Psoas muscle (tissue), 8 donors: ENCODE measurements around the gene GK. TPM values are rescaled to one million over a fixed set of nuclear protein-coding genes. Genes with fewer than 3 reads are reported as not detected.

Source experiments
- ATAC-seq, 4 donors: fragments of 200-7000 bp; cut with Tn5 transposase; one replicate each; pipeline ENCODE4 v1.9.1; 2020; ENCODE audit warnings: moderate library complexity in 3 of 4, mild to moderate bottlenecking in 2 of 4
- DNase-seq, 2 donors: peaks; one replicate each; pipeline ENCODE4 v3.0.0-alpha.2; 2020
- H3K27ac ChIP-seq: fragments of 200-600 bp; one replicate; pipeline ENCODE4 v1.8.0; 2022
- H3K27me3 ChIP-seq, 3 donors: fragments of 200-600 bp in 1 of 3; one replicate each; pipeline versions ENCODE4 v1.6.1 to v1.8.0; 2013 to 2022; ENCODE audit warnings: low read length in 2 of 3, mild to moderate bottlenecking in 2 of 3, moderate library complexity in 1 of 3; ENCODE audit not compliant: insufficient read depth in 3 of 3
- H3K36me3 ChIP-seq, 2 donors: fragments of 200-600 bp in 1 of 2; one replicate each; pipeline versions ENCODE4 v1.6.1 to v1.8.0; 2013 to 2022; ENCODE audit warnings: low read depth in 1 of 2, mild to moderate bottlenecking in 1 of 2, moderate library complexity in 1 of 2; ENCODE audit not compliant: insufficient read depth in 1 of 2
- H3K4me1 ChIP-seq: fragments of 200-600 bp; one replicate; pipeline ENCODE4 v1.8.0; 2022
- H3K4me3 ChIP-seq: fragments of 200-600 bp; one replicate; pipeline ENCODE4 v1.8.0; 2022; ENCODE audit warnings: mild to moderate bottlenecking
- H3K9me3 ChIP-seq: fragments of 200-600 bp; one replicate; pipeline ENCODE4 v1.8.0; 2022
- WGBS, 3 donors: extraction: QIAGEN DNeasy Blood & Tissue Kit; methylation state at CpG; one replicate each; pipeline versions ENCODE4 v1.1.6 to v1.1.7; 2013; 5-methylcytosine and 5-hydroxymethylcytosine counted together
- intact Hi-C, 2 donors: fragments of 100-400 bp; cut with DNase I; formaldehyde crosslinking; loops; one replicate each; pipeline versions ENCODE4 v1.11.0 to v1.14.2; 2022
- polyA plus RNA-seq, 3 donors: library from polyadenylated mRNA; stranded (reverse); fragments of 200-250 nt; gene quantifications; one replicate each; pipeline ENCODE4 v1.2.3, GENCODE V29; 2013
- total RNA-seq, 4 donors: library from RNA; stranded (reverse); fragmentation: NEBNext Ultra II Directional in 2 of 4; extraction: Animal tissue kit (Norgen Biotek cat#: 25700) in 2 of 4; gene quantifications; one replicate each; pipeline versions ENCODE4 v1.2.1 to v1.2.4, GENCODE V29; 2021 to 2023
- TF ChIP-seq, protein P1 (sequence below): fragments of 200-600 bp; IDR thresholded peaks from one replicate; pipeline ENCODE4 v1.8.0; 2022; ENCODE audit warnings: antibody characterized with exemption
- donor health status: healthy with polysubstance abuse.
- donor health status: DM: no; HTN: no; CAD: no; lungs with moderate emphysema.
- donor health status: Bipolar disorder and iron deficiency.
- donor health status: healthy.
- donor health status: DM: yes; HTN: yes; CAD: no.
- donor health status: DM: no; HTN: no; CAD: no.
- donor health status: DM: no; HTN: no; CAD: no.
- donor health status: DM: yes; HTN: yes; CAD: no.

Gene GK
- total and polyA plus RNA-seq, 7 donors = 1.1 to 5.2 (median 4.2) TPM

DNA sequence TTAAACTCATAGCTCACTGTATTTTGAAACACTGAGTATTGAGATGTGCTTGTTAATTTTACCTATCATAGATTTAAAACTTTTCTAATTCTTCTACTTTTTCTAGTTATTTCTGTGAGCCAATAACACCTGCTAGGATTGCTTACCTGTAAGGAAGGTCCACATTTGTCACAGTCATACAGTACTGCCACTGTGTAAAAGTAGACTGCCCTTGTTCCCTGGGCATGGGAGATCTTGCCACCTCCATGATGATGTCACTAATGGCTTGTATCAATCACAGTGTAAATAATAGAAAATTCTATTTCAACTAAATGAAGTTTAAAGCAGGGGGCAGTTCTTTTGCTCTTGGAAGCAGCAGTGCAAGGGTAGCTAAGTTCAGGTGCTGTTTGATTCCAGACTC lies 35.9 kb downstream of the GK start:
- TF ChIP-seq, protein P1, sequence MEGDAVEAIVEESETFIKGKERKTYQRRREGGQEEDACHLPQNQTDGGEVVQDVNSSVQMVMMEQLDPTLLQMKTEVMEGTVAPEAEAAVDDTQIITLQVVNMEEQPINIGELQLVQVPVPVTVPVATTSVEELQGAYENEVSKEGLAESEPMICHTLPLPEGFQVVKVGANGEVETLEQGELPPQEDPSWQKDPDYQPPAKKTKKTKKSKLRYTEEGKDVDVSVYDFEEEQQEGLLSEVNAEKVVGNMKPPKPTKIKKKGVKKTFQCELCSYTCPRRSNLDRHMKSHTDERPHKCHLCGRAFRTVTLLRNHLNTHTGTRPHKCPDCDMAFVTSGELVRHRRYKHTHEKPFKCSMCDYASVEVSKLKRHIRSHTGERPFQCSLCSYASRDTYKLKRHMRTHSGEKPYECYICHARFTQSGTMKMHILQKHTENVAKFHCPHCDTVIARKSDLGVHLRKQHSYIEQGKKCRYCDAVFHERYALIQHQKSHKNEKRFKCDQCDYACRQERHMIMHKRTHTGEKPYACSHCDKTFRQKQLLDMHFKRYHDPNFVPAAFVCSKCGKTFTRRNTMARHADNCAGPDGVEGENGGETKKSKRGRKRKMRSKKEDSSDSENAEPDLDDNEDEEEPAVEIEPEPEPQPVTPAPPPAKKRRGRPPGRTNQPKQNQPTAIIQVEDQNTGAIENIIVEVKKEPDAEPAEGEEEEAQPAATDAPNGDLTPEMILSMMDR = no peak
- H3K36me3 ChIP-seq = no peaks in the 10 kb centered on the region
- no peaks in the 10 kb centered on the region for H3K9me3 ChIP-seq
- DNase-seq (no peak), ATAC-seq (no peak)
- no peaks in the 10 kb centered on the region for H3K4me1 ChIP-seq
- no peak overlapping the region for H3K27ac ChIP-seq
- intact Hi-C loops = no loop called here
- H3K4me3 ChIP-seq = no peak overlapping the region
- no peaks in the 10 kb centered on the region for H3K27me3 ChIP-seq

DNA sequence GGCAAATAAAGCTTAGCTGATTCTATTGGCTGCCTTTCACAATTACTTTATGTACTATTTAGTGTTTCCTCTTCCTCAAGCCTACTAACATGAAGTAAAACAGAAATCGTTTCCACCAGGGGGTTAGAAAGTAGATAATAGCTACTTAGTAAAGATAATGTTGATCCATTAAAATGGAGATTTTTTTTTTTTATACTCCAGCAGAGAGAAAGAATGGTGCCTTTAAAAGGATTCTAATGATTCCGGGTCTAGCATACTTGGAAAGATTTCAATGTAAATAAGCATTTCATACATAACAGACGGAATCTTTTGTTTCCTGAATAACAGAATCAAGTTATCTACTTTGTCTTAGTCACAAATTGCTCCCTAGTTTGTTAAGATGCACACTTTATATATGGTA lies 37.1 kb downstream of the GK start:
- no peaks in the 10 kb centered on the region for H3K9me3 ChIP-seq
- TF ChIP-seq, protein P1 = no peak
- no peaks in the 10 kb centered on the region for H3K27me3 ChIP-seq
- DNase-seq (no peak), ATAC-seq (no peak)
- intact Hi-C loops = no loop called here
- H3K36me3 ChIP-seq = no peaks in the 10 kb centered on the region
- WGBS, 3 donors = 42 to 70% (median 63%) methylated on average over 3 of the region's 3 CpGs
- no peak overlapping the region for H3K27ac ChIP-seq
- no peaks in the 10 kb centered on the region for H3K4me1 ChIP-seq
- H3K4me3 ChIP-seq = no peak overlapping the region

DNA sequence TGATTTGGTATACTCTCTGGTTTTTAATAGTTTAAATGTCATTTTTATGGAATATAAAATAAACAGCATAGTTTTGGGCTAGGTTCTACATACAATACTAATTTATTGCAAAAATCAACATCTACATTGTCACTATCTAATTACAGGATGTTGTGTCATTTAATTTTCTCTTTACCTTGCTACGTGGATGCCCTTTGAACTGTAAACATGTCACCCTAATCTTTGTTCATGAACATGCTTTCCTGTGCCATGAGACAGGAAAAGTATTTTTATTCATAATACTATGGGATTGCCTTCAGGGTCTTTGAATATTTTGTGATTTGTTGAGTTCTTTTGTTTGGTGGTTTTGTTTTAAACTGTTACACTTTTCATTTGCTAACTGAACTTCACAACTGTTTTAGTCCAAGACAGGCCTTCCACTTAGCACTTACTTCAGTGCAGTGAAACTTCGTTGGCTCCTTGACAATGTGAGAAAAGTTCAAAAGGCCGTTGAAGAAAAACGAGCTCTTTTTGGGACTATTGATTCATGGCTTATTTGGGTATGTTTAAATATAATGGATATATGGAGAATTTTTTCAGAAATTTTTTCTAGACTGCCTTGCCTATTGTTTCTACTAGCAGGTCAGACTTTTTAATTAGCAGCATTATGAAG lies 40.9 kb downstream of the GK start:
- Histone ChIP-seq H3K27me3 (no peaks in the 10 kb centered on the region), H3K4me3 (no peak overlapping the region), H3K36me3 (peaks cover 0 to 4% of the 10 kb centered on the region in 2 donors), H3K4me1 (no peaks in the 10 kb centered on the region), H3K9me3 (no peaks in the 10 kb centered on the region), H3K27ac (no peak overlapping the region)
- no peak for DNase-seq
- intact Hi-C loops = no loop called here
- TF ChIP-seq, protein P1 = no peak
- 66 to 76% (median 67%) methylated on average over 4 of the region's 4 CpGs for WGBS, 3 donors
- no peak for ATAC-seq

DNA sequence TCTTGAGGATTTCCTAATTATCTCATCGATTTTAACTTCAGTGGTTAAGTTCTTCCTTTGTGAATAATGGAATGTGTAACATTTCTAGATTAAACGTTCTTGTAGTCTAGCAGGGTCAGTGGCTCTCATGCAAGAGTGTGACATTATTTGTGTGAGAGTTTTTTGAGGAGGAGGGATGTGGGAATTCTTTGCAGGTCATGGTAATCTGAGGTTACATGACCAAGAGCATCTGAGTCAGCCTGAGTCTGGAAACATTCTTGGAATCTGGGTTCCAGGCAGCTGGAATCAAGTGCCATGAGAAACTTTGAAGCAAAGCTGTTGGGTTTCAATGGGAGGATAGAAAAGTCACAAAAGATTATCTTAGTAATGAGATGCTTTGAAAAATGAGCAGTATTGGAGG lies 49.5 kb downstream of the GK start:
- Histone ChIP-seq H3K4me1 (no peaks in the 10 kb centered on the region), H3K9me3 (no peaks in the 10 kb centered on the region), H3K27ac (no peak overlapping the region), H3K36me3 (no peaks in the 10 kb centered on the region), H3K4me3 (no peak overlapping the region), H3K27me3 (no peaks in the 10 kb centered on the region)
- WGBS, 3 donors = 31 to 54% (median 45%) methylated on average over 2 of the region's 2 CpGs
- ATAC-seq (no peak), DNase-seq (no peak)
- TF ChIP-seq, protein P1 = no peak
- intact Hi-C loops = no loop called here

DNA sequence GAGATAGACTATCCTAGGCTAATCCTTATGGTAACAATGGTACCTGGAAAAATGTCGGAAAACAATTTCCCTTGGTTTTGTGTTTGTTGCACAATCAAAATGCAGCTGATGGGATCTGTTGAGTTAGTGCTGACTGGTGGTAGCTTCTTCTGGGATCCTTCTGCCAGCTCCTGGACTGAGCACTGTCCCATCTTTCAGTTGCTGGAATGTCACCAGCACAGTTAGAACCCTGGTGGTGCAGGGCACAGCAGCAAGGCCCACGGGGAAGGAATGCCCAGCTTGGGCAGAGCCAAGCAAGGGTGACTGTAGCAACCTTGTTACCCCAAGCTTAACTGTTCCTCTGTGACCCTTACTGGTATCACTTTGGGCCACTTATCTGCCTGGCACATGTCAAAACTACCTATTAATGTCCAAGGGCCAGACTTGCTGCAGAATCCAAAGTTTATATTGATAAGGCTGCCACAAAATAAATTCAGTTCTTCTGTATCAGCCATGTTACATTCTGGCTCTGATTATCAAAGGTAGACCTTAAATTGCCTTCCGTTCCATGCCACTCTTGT lies 53.1 kb downstream of the GK start:
- DNase-seq = no peak
- H3K27me3 ChIP-seq = no peaks in the 10 kb centered on the region
- TF ChIP-seq, protein P1 = no peak
- H3K4me1 ChIP-seq = no peaks in the 10 kb centered on the region
- 81 to 96% (median 90%) methylated on average over 3 of the region's 3 CpGs for WGBS, 3 donors
- intact Hi-C loops = no loop called here
- peaks cover 0 to 8% of the 10 kb centered on the region in 2 donors for H3K36me3 ChIP-seq
- H3K27ac ChIP-seq = no peak overlapping the region
- H3K9me3 ChIP-seq = no peaks in the 10 kb centered on the region
- ATAC-seq = no peak
- H3K4me3 ChIP-seq = no peak overlapping the region
